ENCODE measurements around the gene TENM3.

The TENM3 gene

GRCh38 chr4:182540496-182540895 is 297.3 kb downstream of the TENM3 start:
- no peak for DNase-seq (ENCODE audit: low read depth in 2 of 2)
- no peak overlapping the region for H3K4me3 ChIP-seq (replicated peaks in 1 of 2; ENCODE audit: low read depth in 2 of 2, low read length in 2 of 2)
- no peak for TF ChIP-seq CTCF (IDR thresholded peaks at IDR 0.05; ENCODE audit: low read depth, low read length)

GRCh38 chr4:182547435-182547834 is 304.2 kb downstream of the TENM3 start:
- no peak for TF ChIP-seq CTCF (IDR thresholded peaks at IDR 0.05; ENCODE audit: low read depth, low read length)
- no peak overlapping the region for H3K4me3 ChIP-seq (replicated peaks in 1 of 2; ENCODE audit: low read depth in 2 of 2, low read length in 2 of 2)
- DNase-seq (ENCODE audit: low read depth in 2 of 2) = no peak

- no peak for TF ChIP-seq CTCF (IDR thresholded peaks at IDR 0.05; ENCODE audit: low read depth, low read length)
- H3K4me3 ChIP-seq (replicated peaks in 1 of 2; ENCODE audit: low read depth in 2 of 2, low read length in 2 of 2) = no peak overlapping the region
- no peak for DNase-seq (ENCODE audit: low read depth in 2 of 2)
These were observed 305.0 kb downstream of the TENM3 start for GRCh38 chr4:182548156-182548555.

GRCh38 chr4:182549356-182549755 is 306.2 kb downstream of the TENM3 start:
- no peak for DNase-seq (ENCODE audit: low read depth in 2 of 2)
- TF ChIP-seq CTCF (IDR thresholded peaks at IDR 0.05; ENCODE audit: low read depth, low read length) = no peak

GRCh38 chr4:182552948-182553347 is 309.7 kb downstream of the TENM3 start:
- no peak for TF ChIP-seq CTCF (IDR thresholded peaks at IDR 0.05; ENCODE audit: low read depth, low read length)
- no peak for DNase-seq (ENCODE audit: low read depth in 2 of 2)
- H3K4me3 ChIP-seq (replicated peaks in 1 of 2; ENCODE audit: low read depth in 2 of 2, low read length in 2 of 2) = no peak overlapping the region

More at GRCh38 chr4:182549356-182549755, 306.2 kb downstream of the TENM3 start:
- no peak overlapping the region for H3K4me3 ChIP-seq (replicated peaks in 1 of 2; ENCODE audit: low read depth in 2 of 2, low read length in 2 of 2)

GRCh38 chr4:182553653-182554052 is 310.5 kb downstream of the TENM3 start:
- no peak for TF ChIP-seq CTCF (IDR thresholded peaks at IDR 0.05; ENCODE audit: low read depth, low read length)
- H3K4me3 ChIP-seq (replicated peaks in 1 of 2; ENCODE audit: low read depth in 2 of 2, low read length in 2 of 2) = no peak overlapping the region
- no peak for DNase-seq (ENCODE audit: low read depth in 2 of 2)

- H3K4me3 ChIP-seq (replicated peaks in 1 of 2; ENCODE audit: low read depth in 2 of 2, low read length in 2 of 2) = no peak overlapping the region
- no peak for TF ChIP-seq CTCF (IDR thresholded peaks at IDR 0.05; ENCODE audit: low read depth, low read length)
- no peak for DNase-seq (ENCODE audit: low read depth in 2 of 2)
These were observed 311.5 kb downstream of the TENM3 start for GRCh38 chr4:182554736-182555135.
